ENCODE measurements around the gene SLC29A4.
"Not testable (repeated sequence)": the region's sequence is repeated elsewhere in the genome, so short reads cannot be mapped to it uniquely, and the experiment has no call there.

The SLC29A4 gene

DNA sequence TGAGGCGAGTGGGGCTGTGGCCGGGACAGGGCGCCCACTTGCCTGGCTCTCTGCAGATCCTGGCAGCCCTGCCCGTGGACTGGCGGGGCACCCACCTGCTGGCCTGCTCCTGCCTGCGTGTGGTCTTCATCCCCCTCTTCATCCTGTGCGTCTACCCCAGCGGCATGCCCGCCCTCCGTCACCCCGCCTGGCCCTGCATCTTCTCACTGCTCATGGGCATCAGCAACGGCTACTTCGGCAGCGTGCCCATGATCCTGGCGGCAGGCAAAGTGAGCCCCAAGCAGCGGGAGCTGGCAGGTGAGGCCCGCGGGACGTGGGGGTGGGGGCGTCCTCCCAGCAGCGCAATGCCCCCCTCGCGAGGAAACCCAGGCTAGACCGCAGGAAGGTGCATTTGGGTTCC, 17.6 kb downstream of the SLC29A4 start:
- no peak for DNase-seq

DNA sequence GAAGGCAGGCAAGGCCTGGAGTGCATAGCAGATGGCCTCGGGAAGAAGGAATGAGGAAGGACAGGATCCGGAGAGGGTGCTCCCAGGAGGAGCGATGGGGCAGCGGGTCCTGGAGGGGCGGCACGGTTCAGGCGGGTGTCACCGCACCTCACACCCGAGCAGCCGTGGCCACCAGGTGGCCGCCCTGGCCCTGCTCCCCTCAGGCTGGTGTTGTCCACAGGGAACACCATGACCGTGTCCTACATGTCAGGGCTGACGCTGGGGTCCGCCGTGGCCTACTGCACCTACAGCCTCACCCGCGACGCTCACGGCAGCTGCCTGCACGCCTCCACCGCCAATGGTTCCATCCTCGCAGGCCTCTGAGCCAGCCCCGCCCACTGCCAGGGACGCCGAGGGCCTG, 19.8 kb downstream of the SLC29A4 start:
- no peak for DNase-seq

DNA sequence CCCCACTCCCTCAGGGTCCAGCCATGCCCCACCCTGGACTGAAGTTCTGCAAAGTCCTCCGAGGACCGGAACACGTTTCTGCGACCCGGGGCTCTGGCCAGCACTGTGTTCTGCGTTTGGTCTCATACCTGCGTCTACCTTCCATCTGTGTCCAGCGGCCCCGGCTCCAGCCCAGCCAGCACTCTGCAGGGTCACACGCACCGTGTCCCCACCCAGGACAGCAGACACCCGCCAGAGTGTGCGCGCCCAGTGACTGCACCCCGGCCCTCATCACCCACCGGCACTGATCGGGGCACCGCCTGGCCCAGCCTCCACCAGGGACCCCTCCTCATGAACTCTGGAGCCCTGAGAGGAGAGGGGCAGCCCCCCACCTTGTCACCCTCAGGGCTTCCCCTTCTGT, 20.3 kb downstream of the SLC29A4 start:
- DNase-seq, result no peak

- no peak for DNase-seq
These were observed 21.1 kb downstream of the SLC29A4 start for GRCh38 chr7:5303591-5304505.

DNA sequence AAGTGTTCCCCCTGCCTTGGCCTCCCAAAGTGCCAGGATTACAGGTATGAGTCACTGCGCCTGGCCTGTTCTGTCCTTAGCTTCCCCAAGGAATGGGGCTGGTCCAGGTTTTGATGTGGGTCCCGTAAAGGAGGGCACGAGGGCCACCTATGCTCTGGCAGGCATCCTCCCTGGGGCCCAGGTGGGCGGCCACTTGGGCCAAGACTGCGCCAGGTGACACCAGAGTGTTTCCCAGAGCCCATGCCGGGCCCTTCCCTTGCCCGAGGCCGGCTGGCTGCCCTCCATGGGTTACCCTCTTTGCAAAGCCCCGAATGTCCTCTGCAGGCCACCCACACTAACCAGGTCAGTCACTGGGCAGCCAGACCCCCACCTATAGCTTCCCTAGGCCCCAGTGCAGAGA, 22.3 kb downstream of the SLC29A4 start:
- DNase-seq, result not testable (repeated sequence)

GRCh38 chr7:5307221-5308142, 24.7 kb downstream of the SLC29A4 start:
- not testable (repeated sequence) for DNase-seq

- no peak for DNase-seq
These were observed 26.4 kb downstream of the SLC29A4 start for GRCh38 chr7:5309146-5309545.

- DNase-seq, result no peak
These were observed 28.2 kb downstream of the SLC29A4 start for GRCh38 chr7:5310822-5311405.

DNA sequence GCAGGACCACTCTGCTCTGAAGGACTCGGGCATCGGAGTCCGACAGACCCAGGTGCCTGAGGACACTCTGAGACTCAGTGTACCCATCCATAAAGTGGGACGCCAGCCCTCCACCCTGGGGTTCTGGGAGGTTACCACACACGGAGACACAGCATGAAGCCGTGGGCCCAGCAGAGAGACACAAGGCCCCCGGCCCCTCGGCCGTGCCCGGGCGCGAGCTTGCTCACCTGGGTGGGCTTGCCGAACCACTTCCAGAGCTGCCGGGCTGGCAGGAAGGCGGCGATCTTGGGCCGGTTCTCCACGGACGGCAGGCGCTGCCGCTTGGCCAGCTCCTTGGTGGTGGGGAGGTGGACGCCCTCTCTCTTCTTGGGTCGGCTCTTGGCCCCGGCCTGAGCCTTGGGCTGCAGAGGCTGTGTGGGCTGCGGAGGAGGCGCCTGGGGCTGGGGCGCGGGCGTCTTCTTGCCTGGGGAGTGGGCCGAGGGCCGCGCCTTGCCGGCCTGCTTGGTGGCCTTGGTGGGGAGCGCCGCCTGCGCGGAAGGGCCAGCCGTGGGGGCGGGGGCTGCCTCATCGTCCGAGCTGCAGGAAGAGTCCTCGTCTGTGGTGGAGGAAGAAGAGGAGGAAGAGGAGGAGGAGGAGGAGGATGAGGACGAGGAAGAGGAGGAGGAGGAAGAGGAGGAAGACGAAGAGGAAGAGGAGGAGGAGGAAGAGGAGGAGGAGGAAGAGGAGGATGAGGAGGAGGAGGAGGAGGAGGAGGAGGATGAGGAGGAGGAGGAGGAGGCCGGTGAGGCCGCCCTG, 29.7 kb downstream of the SLC29A4 start:
- DNase-seq, result not testable (repeated sequence)

- not testable (repeated sequence) for DNase-seq
These were observed 30.5 kb downstream of the SLC29A4 start for GRCh38 chr7:5313076-5313885.

DNA sequence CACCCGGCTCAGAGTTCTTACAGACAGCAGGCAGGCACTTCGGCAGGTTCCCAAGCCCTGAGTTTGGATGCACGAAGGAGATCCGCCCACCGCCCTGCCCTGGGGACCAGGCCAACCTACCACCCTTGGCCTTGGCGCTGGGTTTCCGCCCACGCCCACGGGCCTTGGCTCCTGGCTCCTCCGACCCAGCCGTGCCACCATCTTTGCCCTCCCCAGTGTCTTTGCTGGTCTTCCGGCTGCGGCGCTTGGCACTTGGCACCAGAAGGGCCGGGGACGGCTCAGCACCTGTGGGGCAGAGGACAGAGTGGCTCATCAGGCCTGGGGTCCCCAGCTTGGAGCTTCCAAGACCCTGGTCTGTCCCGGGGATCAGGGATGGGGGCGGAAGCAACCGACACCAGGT, 32.1 kb downstream of the SLC29A4 start:
- no peak for DNase-seq

DNA sequence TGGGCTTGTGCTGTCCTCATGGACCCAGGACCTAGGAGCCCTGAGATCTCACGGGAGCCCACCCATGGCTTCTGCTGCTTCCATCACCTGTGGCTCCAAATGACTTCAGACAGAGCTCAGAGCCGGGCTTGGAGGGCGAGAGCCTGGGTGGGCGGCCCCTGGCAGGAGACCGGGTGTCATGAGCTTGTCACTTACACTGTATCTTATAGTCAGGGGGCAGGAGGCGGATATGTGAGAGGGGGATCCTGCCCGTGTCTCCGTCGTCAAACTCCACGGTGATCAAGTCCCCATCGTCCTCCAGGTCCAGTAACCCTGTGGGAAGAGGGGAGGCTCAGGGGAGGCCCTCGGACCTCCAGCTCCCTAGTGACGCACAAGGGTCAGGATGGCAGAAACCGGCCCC, 33.0 kb downstream of the SLC29A4 start:
- no peak for DNase-seq

DNA sequence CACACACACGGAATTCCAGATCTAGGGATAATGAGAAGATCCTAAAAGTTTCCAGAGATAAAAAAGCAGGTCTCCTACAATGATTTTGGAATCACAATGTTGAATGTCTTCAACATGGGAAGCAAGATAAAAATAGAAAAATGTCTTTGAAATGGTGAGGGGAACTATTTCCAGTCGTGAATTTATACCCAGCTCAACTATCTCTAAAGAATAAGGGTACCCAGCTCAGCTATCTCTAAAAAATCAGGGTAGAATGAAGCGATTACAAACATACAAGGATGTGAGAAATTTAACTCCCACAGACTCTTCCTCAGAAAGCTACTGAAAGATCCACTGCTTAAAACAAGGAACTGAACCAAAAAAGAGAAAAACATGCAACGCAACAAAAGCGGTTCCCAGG, 35.9 kb downstream of the SLC29A4 start:
- not testable (repeated sequence) for DNase-seq

- DNase-seq, result no peak
These were observed 37.6 kb downstream of the SLC29A4 start for GRCh38 chr7:5320391-5320790.

GRCh38 chr7:5320802-5321396, 38.2 kb downstream of the SLC29A4 start:
- DNase-seq, result no peak

- no peak for DNase-seq
These were observed 40.1 kb downstream of the SLC29A4 start for GRCh38 chr7:5322621-5323410.

GRCh38 chr7:5323800-5324781, 41.3 kb downstream of the SLC29A4 start:
- not testable (repeated sequence) for DNase-seq

GRCh38 chr7:5324961-5325360, 42.2 kb downstream of the SLC29A4 start:
- DNase-seq, result no peak

GRCh38 chr7:5330288-5330687, 47.5 kb downstream of the SLC29A4 start:
- DNase-seq, result no peak
